ENCODE data around the gene PCSK1.

- TF ChIP-seq CTCF (IDR thresholded peaks at IDR 0.05; ENCODE audit: low read depth, low read length, poor library complexity, severe bottlenecking) (no peak), EZH2phosphoT487 (IDR thresholded peaks at IDR 0.05; ENCODE audit: borderline replicate concordance, low read length) (no peak)
Measured at GRCh38 chr5:96431376-96432187, 1.5 kb downstream of the PCSK1 start.
